NCI-H1694 (cell line): Measurements from ENCODE around the gene AFG3L2.

Experiments
- DNase-seq: peaks from one replicate; lab custom pipeline; 2025; lab: John Stamatoyannopoulos, UW

The AFG3L2 gene

DNA sequence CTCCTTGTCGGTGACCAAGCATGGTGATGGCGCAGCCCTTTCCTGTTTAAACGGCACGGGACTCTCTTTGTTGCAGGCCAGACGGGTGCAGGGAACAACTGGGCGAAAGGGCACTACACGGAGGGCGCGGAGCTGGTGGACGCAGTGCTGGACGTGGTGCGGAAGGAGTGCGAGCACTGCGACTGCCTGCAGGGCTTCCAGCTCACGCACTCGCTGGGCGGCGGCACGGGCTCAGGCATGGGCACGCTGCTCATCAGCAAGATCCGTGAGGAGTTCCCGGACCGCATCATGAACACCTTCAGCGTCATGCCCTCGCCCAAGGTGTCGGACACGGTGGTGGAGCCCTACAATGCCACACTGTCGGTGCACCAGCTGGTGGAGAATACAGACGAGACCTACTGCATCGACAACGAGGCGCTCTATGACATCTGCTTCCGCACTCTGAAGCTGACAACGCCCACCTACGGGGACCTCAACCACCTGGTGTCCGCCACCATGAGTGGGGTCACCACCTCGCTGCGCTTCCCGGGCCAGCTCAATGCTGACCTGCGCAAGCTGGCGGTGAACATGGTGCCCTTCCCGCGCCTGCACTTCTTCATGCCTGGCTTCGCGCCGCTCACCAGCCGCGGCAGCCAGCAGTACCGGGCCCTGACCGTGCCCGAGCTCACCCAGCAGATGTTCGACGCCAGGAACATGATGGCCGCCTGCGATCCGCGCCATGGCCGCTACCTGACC lies 51.9 kb downstream of the AFG3L2 start:
- no peak for DNase-seq

DNA sequence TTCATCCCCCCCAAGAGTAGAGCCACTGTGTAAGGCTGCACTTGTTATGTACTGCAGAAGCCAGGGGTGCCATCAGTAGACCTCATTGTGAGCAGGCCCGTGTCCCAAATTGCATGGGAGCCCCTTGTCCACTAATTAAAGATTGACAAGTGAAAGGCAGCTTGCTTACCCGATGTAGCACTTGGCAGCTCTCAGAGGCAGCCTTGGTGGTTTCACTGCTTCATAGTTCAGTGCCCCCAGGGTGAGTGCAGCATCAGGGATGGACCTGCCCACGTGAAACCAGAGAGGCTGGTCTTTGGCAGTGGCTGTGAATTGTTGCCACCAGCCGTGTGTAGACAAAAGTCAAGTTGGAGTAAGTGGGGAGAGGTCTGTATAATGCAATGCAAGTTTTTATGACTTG lies 55.7 kb downstream of the AFG3L2 start:
- DNase-seq = no peak

DNA sequence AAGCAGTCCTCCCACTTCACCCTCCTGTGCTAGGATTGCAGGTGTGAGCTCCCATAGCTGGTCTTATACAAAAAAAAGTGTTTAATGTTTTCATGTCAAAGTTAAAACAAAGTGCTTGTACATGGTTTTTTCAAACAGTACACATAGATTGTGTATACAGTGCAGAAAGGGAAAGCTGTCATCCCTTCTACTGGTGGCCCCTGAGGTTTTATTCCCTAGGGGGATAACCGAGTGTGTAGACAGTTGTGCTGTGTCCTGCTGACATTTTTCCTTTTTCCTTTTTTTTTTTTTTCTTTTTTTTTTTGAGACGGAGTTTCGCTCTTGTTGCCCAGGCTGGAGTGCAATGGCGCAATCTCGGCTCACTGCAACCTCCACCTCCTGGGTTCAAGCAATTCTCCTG lies 58.2 kb downstream of the AFG3L2 start:
- no peak for DNase-seq

DNA sequence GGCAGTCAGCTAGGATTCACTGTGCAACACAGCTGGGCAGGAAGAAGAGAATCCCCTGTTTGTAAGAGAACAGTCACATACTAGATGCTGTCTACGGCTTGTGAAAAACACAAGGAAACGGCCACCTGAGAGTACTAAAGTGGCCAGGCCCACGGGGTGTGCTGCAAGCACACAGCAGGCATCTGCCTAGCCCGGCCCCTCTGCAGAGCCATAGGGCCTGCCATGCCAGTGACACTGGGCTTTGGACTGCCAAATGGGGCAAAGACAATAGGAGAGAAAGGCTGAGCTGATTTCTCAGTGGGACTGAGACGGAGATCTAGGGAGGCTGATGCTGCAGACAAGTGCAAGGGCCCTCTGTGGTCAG lies 58.7 kb downstream of the AFG3L2 start:
- DNase-seq = no peak

DNA sequence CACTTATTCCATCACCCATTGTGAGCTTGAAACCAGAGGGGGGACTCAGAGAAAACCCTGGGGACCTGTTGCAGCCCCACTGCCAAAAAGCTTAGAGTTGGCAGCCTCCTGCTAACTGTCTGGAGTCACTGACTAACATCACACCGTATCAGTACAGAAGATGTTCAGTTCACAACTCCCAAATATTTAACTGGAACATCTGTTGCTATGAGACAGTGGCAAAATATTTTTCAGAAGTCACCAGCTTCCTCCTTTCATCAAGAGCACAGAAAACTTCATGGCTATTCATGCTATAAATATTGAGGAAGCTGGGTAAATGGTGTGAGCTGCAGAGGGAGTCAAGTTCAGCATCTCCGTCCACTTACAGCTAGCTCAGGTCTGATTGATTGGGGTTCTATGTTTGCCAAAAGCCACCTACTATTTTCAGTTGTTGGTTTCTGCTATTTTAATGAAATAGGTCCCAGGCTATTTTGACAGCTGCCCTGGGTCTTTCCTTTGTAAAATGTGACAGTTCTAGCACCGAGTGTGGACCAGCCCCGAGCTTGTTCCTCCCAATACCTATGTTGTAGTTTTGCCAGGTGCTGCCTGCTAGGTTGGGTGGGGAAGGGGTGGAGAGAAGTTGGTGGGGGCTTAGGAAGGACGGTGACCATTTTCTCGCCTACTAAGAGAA lies 59.2 kb downstream of the AFG3L2 start:
- DNase-seq = no peak

DNA sequence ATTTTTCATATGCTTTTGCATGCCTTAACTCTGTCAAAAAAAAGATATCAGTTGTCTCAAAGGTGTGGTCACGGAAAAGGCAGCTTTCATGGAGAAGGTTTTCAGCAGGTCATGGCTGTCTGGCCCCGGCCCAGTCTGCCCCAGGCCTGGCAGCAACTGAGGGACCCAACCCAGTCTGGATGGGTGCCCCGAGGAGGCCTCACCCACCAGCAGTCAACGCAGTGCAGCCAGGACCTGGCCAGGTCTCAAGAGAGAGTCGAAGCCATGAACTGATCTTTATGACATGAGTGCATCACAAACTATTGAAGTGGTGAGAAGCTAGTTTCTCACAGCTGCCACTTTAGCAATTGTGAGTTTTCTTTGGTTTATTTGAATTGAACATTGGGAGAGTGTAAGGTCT lies 61.1 kb downstream of the AFG3L2 start:
- no peak for DNase-seq

DNA sequence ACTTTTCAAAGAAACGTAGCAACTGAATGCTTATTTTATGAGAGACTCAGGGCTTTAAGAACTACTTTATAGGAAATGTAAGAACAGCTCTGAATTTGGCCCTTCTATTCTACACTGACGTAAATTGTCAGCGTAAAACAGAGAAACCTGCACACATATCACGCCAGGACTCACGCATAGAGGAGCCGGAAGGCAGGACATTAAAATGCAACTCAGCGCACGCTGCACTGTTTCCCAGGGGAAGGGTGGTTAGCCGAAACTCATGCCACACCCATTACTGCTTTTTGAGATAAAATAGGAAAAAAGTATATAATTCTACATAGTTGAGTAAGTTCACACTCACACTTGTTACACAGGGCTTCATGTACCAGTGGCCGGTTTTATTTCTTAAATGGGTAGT lies 61.5 kb downstream of the AFG3L2 start:
- no peak for DNase-seq

DNA sequence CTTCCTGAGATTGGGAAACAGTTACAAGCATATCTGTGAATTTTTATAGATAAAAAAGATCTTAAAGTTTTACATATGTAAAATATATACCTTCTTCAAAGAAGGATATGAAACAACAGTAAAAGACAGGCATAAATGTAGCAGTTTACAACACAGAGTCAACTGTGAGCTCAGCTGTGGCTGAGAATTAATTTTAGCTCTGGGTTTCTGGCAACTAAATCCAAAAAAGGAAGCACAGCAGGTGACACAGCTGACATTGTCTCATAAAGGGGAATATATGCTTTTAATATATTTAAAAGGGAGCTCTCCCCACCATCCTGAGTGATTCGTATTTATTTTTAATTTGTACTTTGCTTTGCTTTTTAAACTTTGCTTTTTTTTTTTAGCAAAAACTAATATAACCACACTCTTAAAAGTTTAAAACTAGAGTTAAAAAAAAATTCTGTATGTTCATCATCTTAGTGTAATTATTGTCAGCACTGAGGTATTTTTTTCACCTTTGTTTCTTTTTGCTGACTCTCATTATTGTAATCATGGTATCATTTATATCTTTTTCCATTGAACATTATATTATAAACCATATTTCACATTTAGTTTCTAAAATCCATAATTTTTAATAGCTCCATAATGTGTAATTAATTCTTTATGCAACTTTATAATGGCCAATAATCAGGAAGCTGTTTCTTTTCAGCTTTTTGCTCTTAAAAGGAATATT lies 62.3 kb downstream of the AFG3L2 start:
- DNase-seq = no peak

DNA sequence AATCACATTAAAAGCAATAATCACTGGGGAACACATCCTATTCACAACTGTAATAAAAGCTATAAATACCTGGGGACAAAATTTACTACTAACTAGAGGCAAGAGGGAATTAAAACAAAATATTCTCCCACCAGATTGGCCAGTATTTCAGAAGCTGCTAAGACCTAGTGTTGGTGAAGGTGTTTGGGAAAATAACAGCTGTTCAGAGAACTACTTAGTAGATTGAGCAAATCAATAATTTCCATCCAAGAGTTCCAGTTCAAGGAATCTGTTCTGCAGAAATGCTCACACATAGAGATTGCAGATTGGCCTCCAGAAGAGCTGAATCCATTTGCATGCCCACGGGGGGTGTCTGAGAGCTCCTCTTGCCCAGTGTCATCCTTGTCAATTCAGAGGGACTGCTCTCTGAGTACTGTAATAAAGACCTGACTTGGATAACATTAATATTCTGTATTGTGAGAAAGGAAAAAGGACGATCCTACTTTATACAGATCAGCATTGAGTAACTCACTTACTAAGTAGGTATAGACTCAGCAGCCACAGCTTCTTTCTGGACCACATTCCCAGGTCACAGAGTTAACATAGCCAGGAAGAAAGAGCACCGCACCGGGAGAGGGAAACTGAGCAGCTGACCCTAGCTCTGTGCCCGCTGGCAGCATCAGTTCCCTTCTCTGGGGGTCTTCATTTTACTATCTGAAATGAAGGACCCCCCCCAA lies 63.3 kb downstream of the AFG3L2 start:
- no peak for DNase-seq

DNA sequence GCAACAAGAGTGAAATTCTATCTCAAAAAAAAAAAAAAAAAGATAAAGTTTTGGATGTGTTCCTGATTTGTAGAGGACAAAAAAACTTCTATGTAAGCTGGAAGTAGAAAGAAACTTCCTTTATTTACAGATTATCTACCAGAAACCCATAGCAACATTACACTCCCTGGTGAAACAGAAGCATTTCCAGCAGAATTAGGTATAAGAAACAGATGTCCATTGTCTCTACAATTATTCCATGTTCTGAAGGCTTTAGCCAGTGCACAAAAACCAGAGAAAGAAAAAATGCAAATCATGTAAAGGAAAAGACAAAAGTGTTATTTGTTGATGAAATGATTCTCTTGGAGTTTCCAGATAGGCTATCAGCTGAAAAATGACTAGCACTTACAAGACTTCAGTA lies 64.1 kb downstream of the AFG3L2 start:
- DNase-seq = no peak

DNA sequence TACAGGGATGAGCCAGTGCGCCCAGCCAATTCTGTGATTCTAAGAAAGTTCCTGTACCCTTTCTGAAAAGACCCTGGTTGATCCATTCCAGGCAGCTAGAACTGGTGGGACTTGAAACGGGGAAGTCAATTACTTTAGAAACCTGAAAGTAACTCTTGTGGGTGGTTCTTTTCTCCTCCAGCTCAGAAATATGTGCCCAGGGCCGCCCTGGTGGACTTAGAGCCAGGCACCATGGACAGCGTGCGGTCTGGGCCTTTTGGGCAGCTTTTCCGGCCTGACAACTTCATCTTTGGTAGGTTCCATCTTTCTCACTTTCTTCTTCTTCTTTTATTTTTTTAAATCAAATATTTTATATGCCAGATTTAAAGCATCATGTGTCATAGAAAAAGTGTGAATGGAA lies 66.3 kb downstream of the AFG3L2 start:
- no peak for DNase-seq

DNA sequence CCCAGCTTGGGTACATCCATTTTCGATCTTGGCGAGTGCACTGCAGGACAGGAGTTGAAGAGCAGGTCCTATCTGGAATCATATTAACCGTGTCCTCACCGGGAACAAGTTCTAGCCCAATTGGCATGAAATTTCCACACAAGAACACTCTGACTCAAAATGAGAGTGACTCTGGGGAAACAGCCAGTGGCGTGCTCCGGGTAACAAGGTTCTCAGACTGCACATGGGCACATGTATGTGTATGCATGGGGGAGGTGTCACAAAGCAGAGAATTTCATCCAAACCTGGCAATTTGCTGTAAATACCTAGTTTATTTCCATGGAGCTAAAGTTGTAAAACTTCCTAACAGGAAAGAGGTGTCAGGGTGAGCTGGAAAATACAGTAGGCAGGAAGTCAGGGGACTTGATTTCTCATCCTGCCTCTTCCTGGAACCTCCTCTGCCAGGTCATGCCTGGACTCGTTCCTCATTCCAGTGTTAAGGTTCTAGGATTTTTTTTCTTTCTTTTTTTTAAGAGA lies 67.3 kb downstream of the AFG3L2 start:
- DNase-seq = no peak

DNA sequence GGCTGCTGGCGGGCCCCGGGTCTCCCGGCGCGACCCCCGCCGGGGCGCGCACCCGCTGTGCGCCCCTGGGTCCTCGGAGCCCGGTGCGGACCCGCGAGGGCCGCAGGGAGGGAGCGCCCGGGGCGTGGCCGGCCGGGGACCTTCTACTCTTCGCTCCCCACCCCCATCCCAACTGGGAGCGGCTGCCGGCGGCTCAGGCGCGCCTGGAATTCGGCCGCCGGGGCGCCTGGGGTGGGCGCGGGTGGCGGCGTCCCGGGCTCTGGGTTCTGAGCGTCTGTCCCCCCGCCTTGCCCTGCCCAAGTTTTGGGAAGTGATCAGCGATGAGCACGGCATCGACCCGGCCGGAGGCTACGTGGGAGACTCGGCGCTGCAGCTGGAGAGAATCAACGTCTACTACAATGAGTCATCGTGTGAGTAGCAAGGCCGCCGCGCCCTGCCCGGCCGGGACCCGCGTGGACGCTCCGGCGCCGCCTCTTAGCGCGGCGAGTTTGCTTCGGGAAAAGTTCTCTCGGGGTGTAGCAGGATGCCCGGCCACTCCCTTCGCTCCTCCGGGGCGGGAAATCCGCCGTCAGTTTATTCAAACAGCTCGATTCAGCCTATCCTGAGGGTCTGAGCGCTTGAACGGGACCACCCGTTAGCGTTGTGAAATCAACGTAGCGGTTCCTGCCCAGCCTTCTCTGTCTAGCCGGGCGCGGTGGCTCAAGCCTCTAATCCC lies 68.5 kb downstream of the AFG3L2 start:
- peak; percentile 26 for DNase-seq

DNA sequence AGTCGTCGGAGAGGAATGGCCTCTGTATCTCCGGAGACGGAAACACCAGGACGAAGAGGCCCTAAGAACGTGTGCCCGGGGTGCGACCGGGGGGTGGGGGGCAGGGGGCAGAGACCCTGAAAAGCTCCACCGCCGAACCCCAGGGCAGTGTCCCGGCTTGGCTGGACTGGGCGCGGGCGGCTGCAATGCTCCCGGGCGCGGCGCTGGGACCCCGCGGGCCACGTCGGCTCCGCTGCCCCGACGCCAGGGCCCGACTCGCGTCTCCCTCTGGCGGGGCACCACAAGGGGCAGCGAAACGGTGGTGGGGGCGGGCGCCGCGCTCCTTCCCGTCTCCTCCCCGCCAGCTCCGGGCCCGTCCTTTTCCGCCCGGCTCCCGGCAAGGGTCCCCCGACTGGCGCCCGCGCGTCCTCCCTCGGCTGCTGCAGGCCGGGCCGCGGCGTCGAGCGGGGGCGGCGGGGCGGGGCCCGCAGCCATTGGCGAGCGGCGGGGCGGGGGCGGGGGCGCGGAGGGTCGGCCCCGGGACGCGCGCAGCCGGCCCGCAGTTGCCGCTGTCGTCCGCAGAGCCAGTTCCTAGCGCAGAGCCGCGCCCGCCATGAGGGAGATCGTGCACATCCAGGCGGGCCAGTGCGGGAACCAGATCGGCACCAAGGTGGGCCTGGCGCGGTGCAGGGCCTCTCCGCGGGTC lies 69.2 kb downstream of the AFG3L2 start, which contains the start of gene TUBB6:
TUBB6 (plus strand) TSS at position 541 of the 685 bp plus-strand sequence; CDS start at position 593, 52 bp downstream.
- DNase-seq = no peak

DNA sequence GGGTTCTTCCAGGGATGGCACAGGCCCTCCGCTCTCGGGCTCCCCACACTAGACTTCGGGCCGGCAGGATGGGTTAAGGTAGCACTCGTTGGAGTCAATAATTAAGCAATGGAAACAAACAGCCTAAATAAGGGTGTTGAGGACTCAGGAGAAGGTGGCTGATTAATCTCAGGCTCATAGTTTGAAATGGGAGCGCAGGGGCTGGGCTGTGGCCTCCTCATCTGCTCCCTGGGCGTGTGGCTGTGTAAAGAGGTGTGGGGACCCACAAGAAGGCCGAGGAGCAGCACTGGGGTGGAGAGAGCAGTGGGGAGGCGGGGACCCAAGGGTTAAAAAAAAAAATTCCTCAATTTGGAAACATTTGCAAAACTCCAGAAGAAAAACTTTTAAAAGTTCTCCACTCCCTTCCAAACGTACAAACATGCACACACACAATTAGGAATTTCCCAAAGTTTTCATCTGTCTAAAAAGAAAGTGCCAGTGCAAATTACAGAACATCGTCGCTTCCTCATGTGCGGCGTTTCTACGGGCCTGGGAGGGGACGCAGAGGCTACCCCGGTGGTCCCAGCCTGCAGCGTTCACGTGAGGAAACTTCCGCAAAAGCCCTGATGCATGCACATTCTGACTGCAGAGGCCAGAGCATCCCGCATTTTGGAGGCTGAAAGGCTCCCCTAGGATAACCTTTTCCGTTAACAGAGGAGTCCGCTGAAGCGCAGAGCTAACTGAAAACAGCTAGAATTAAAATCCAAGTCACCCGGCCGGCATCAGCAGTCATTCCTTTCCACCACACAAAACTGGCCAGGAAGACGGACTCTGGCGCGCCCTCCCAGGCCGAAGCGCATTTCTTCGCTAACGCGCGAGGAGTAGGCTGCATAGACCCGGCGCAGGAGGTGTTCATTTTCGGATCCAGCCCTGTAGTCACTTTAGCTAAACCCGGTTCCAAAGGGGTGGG lies 70.0 kb downstream of the AFG3L2 start:
- DNase-seq = no peak

DNA sequence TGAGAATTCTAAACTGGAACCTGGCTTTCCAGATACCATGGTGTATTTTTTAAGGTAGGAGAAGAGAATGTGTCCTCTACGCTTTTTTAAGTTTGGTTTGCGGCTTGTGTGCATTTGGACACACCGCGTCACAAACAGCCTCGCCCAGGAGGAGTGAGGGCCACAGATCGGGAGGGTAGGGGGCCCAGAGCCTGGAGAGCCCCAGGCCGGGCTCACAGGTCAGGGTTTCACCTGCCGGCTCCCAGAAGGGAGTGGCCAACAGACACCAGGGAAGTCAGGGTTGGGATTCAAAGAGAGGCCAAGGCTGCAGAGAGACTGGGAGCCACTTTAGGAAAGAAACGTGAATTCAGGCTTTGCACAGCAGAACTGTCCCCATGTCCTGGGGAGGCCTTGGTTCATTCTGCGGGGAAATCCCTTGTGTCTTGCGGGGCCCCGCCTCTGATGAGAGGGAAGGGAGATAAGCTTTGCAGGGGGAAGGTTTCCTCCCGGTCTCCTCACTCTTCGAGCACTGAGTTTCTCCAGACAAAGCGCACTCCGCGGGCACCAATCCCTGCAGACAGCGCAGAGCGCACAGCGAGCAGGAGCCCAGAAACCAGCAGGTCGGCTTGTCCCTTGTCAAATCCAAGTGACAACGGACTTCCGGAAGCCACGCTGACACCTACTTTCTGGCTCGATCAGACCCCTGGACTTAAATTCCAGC lies 70.9 kb downstream of the AFG3L2 start:
- DNase-seq = no peak

DNA sequence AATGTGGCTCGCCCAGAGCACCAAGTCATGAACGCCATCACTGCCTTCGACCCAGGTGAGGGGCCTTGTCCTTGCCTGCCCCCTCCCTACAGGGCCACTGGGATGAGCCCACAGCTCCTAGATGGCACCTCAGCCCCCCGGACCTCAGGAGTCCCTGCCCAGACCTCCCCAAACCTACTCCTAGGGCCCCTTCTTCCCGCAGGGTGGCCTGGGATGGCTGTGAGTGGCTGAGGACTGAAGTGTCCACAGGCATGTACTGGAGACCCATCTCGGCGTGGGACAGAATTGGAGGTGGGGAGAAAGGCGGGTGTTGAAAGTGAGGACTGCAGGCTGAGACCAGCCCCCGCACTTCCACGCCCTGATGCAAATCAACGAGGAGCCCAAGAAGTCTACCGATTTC lies 71.8 kb downstream of the AFG3L2 start:
- DNase-seq = no peak

DNA sequence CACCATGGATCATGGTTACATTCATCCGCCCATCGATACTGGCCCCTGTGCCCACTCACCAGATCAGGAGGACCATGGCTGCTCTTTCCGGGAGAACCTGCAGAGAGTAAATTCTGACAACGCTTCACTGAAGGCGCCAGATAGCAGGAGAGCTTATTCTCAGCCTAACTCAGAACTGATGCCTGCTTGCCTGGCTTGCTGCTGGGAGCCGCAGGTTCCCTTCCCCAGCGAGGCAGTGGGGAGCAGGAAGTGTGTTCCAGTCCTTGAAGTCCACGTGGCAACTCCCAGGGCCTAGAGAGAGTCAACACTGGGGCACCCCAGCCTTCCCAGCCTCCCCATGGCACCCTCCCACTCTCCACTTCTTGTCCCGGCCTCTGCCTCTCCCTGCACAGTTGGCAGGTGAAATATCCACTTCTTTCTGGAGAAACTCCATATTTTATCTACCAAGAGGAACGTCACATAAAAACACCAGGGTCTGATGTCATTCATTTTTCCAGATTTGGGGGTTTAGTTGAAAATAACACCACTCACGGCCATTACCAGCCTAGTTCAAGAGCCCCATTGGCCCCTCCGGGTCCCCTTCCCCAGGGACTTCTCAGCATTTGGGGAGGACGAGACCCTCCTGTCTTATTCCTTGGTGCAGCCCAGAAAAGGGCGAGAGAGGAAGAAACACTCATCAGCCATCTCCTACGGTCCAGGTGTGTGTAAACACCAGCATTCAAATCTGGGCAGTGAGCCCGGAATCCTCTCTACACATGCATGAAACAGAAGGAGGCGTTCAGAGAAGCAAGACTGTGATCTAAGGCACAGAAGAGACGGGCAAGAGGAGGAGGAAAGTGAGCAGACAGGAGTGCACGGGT lies 72.4 kb downstream of the AFG3L2 start:
- DNase-seq = no peak
